K562 (cell line): ENCODE data around the gene AK2. TPM values are rescaled to one million over a fixed set of nuclear protein-coding genes. Genes with fewer than 3 reads are reported as not detected.

Source experiments
- BACH1 ChIP-seq: fragments of 200-800 bp; sonication (Bioruptor generic); IDR thresholded peaks from 2 replicates; pipeline ENCODE4 v1.6.1; 2016; ENCODE audit warnings: missing genetic modification characterization, missing compliant biosample characterization
- BCOR ChIP-seq: fragments of 450-650 bp; IDR thresholded peaks from 2 replicates; pipeline ENCODE4 v1.6.1; 2016
- CXXC5 ChIP-seq: fragments of 250-450 bp; sonication (Bioruptor Pico); IDR thresholded peaks from 2 replicates; pipeline ENCODE4 v1.8.0; 2022; ENCODE audit warnings: inconsistent platforms, mild to moderate bottlenecking, moderate library complexity
- ESRRA ChIP-seq: fragments of 450-650 bp; IDR thresholded peaks from 2 replicates; pipeline ENCODE4 v1.6.1; 2014; ENCODE audit warnings: low read depth, mild to moderate bottlenecking, moderate library complexity, borderline replicate concordance
- FOSL1 ChIP-seq: fragments of 200-800 bp; sonication (Bioruptor generic); conservative IDR thresholded peaks from 2 replicates; pipeline ENCODE4 v1.6.1; 2016; ENCODE audit warnings: missing genetic modification characterization, missing compliant biosample characterization
- HDAC1 ChIP-seq, 2 experiments: fragments of 450-650 bp; IDR thresholded peaks; 2 replicates each; pipeline ENCODE4 v1.6.1; 2016 to 2017; ENCODE audit warnings: inconsistent platforms in 1 of 2, mild to moderate bottlenecking in 1 of 2, moderate library complexity in 1 of 2
- HDAC2 ChIP-seq: fragments of 450-650 bp; IDR thresholded peaks from 2 replicates; pipeline ENCODE4 v1.6.1; 2016; ENCODE audit warnings: mild to moderate bottlenecking
- KDM5B ChIP-seq: fragments of 200-600 bp; sonication (generic); IDR thresholded peaks from 2 replicates; pipeline ENCODE4 v1.6.1; 2012; ENCODE audit warnings: low read depth, mild to moderate bottlenecking, moderate library complexity, low read length, control low read depth, inconsistent platforms; ENCODE audit not compliant: insufficient replicate concordance
- L3MBTL2 ChIP-seq: fragments of 450-650 bp; IDR thresholded peaks from 2 replicates; pipeline ENCODE4 v1.6.1; 2016; ENCODE audit warnings: mild to moderate bottlenecking, moderate library complexity
- MAFK ChIP-seq: IDR thresholded peaks from 2 replicates; pipeline ENCODE4 v1.6.1; 2011; ENCODE audit warnings: low read length, improper control_type of control experiment
- MTA3 ChIP-seq: fragments of 450-650 bp; formaldehyde crosslinking; IDR thresholded peaks from 2 replicates; pipeline ENCODE4 v1.6.1; 2017; ENCODE audit warnings: mild to moderate bottlenecking, borderline replicate concordance
- NBN ChIP-seq: fragments of 450-650 bp; IDR thresholded peaks from 2 replicates; pipeline ENCODE4 v1.6.1; 2016; ENCODE audit warnings: low read depth, mild to moderate bottlenecking
- NFE2 ChIP-seq: IDR thresholded peaks from 2 replicates; pipeline ENCODE4 v1.6.1; 2014; ENCODE audit warnings: antibody characterized with exemption, low read depth
- PHF20 ChIP-seq: fragments of 450-650 bp; IDR thresholded peaks from 2 replicates; pipeline ENCODE4 v1.6.1; 2018; ENCODE audit not compliant: partially characterized antibody
- POLR2G ChIP-seq: fragments of 200-400 bp; formaldehyde crosslinking; IDR thresholded peaks from 2 replicates; pipeline ENCODE4 v1.6.1; 2017; ENCODE audit warnings: low read depth, mild to moderate bottlenecking, antibody characterized with exemption, low read length, moderate library complexity
- RCOR1 ChIP-seq, 2 experiments: IDR thresholded peaks; 2 replicates each; pipeline ENCODE4 v1.6.1; 2012; ENCODE audit warnings: low read depth in 2 of 2, low read length in 2 of 2, borderline replicate concordance in 1 of 2, improper control_type of control experiment in 1 of 2
- RHOXF2B ChIP-seq: fragments of 250-450 bp; sonication (Bioruptor Pico); conservative IDR thresholded peaks from 2 replicates; pipeline ENCODE4 v1.5.1; 2021
- RNF2 ChIP-seq: sonication (generic); IDR thresholded peaks from 2 replicates; pipeline ENCODE4 v1.6.1; 2016
- SMAD3 ChIP-seq: fragments of 450-650 bp; formaldehyde crosslinking; conservative IDR thresholded peaks from 2 replicates; pipeline ENCODE4 v1.4.0; 2020; ENCODE audit warnings: mild to moderate bottlenecking
- SMAD4 ChIP-seq: fragments of 250-450 bp; sonication (Bioruptor Pico); conservative IDR thresholded peaks from 2 replicates; pipeline ENCODE4 v1.8.0; 2021; ENCODE audit warnings: inconsistent platforms, mild to moderate bottlenecking, moderate library complexity
- SMARCC2 ChIP-seq: fragments of 450-650 bp; IDR thresholded peaks from 2 replicates; pipeline ENCODE4 v1.6.1; 2017; ENCODE audit warnings: antibody characterized with exemption, moderate library complexity, mild to moderate bottlenecking, low read depth
- SPI1 ChIP-seq: IDR thresholded peaks from 2 replicates; pipeline ENCODE4 v1.6.1; 2011; ENCODE audit warnings: low read depth, low read length, control low read depth, borderline replicate concordance
- ZNF274 ChIP-seq: IDR thresholded peaks from 2 replicates; pipeline ENCODE4 v1.6.1; 2011; ENCODE audit warnings: low read depth, mild to moderate bottlenecking, low read length, moderate library complexity, borderline replicate concordance
- ZNF766 ChIP-seq: fragments of 200-800 bp; sonication (Bioruptor generic); conservative IDR thresholded peaks from 2 replicates; pipeline ENCODE4 v1.6.1; 2016; ENCODE audit warnings: missing genetic modification characterization, missing compliant biosample characterization
- polyA plus RNA-seq, 8 experiments: library from polyadenylated mRNA; depleted of rRNA in 4 of 8; stranded (reverse) in 5 of 8; unstranded in 3 of 8; fragments of >200 nt; fragmentation: Nextera tagmentation in 2 of 8; fragmentation: Illumina TruSeq in 1 of 8; extraction: Ambion mirVana in 2 of 8; extraction: Trizol in 1 of 8; gene quantifications; 2 replicates each; pipeline versions ENCODE4 v1.2.1 to v1.2.3, GENCODE V29; 2011 to 2014; ENCODE audit warnings: inconsistent platforms in 1 of 8, missing spikeins in 1 of 8
- total RNA-seq, 7 experiments: library from RNA; depleted of rRNA in 6 of 7; stranded (reverse); fragments of >200 nt in 6 of 7; fragmentation: Illumina TruSeq in 2 of 7; extraction: Trizol in 2 of 7; gene quantifications; 2 replicates each; pipeline versions ENCODE4 v1.2.1 to v1.2.3, GENCODE V29; 2011 to 2021; ENCODE audit warnings: low replicate concordance in 1 of 7
- TF ChIP-seq, protein P1 (sequence below): fragments of 200-800 bp; sonication (Bioruptor generic); IDR thresholded peaks from 2 replicates; pipeline ENCODE4 v1.6.1; 2017; ENCODE audit warnings: missing genetic modification characterization, missing compliant biosample characterization
- TF ChIP-seq, protein P2 (sequence below): fragments of 250-450 bp; sonication (Bioruptor Pico); IDR thresholded peaks from 2 replicates; pipeline ENCODE4 v1.9.0; 2021; ENCODE audit warnings: mild to moderate bottlenecking, inconsistent platforms

The AK2 gene
- total and polyA plus RNA-seq, 9 of the 15 experiments (the other 6 are each of a cell fraction or from before 2014, with no cell fraction given): 105 to 1,050 (median 509) TPM

DNA sequence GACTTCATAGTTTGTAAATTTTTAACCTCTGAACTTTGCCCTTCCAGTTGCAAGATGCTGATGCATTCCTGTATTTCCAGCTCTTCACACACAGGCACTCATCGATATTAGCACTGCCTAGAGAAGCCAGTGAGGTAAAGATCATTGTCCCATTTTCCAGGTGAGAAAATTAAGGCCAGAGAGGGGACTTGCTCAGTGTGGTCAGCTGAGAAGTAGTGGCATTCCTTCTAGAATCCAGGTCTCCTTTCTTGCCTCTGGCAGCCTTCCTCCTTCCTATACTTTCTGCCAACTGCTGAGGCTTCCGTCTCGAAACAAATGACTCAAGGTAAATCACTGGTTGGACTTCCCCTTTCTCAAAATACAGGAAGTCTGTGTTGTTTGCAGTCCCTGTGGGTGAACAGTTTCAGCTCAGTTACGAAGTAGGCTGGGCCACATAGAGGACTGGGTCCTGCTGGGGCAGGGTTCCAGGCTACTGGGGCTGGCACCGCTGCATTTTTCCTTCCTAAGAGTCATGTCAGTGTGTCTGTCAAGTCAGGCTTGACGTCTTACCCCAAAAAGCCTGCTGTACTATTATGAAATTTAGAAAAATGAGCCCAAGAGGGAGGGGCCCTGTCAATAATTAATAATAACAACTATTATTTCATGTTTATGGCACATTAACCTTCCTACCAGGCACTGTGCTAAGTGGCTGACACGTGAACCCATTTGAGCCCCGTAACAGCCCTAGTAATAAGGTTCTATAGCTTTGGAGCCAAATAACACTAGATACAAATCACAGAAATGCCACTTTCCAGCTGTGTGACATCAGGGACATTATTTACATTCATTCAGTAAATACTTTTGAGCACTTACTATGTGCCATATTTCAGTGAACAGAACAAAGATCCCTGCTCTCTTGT lies 55.4 kb downstream of the AK2 start (continued):
- peak; percentile 100 for TF ChIP-seq SPI1
- TF ChIP-seq ZNF766: peak; percentile 57; the same call in 1 of the 2 replicates
- TF ChIP-seq, protein P1, sequence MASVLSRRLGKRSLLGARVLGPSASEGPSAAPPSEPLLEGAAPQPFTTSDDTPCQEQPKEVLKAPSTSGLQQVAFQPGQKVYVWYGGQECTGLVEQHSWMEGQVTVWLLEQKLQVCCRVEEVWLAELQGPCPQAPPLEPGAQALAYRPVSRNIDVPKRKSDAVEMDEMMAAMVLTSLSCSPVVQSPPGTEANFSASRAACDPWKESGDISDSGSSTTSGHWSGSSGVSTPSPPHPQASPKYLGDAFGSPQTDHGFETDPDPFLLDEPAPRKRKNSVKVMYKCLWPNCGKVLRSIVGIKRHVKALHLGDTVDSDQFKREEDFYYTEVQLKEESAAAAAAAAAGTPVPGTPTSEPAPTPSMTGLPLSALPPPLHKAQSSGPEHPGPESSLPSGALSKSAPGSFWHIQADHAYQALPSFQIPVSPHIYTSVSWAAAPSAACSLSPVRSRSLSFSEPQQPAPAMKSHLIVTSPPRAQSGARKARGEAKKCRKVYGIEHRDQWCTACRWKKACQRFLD (CRISPR knock-in tag): peak; percentile 57; the same call in 1 of the 2 replicates
- peak; percentile 66 for TF ChIP-seq KDM5B
- TF ChIP-seq CXXC5 (CRISPR knock-in tag): peak; percentile 23; the same call in 1 of the 2 replicates
- peak; percentile 82; the same call in 1 of the 2 replicates for TF ChIP-seq RHOXF2B (CRISPR knock-in tag)
- peak; percentile 51 for TF ChIP-seq PHF20
- TF ChIP-seq HDAC1 (IDR thresholded peaks at IDR 0.05): peak in 1 of 2 experiments; percentile 14; a peak in 1 of 4 replicates
- TF ChIP-seq NFE2: peak; percentile 57; the same call in 1 of the 2 replicates
- TF ChIP-seq FOSL1 (tag): peak; percentile 76
- TF ChIP-seq, protein P2, sequence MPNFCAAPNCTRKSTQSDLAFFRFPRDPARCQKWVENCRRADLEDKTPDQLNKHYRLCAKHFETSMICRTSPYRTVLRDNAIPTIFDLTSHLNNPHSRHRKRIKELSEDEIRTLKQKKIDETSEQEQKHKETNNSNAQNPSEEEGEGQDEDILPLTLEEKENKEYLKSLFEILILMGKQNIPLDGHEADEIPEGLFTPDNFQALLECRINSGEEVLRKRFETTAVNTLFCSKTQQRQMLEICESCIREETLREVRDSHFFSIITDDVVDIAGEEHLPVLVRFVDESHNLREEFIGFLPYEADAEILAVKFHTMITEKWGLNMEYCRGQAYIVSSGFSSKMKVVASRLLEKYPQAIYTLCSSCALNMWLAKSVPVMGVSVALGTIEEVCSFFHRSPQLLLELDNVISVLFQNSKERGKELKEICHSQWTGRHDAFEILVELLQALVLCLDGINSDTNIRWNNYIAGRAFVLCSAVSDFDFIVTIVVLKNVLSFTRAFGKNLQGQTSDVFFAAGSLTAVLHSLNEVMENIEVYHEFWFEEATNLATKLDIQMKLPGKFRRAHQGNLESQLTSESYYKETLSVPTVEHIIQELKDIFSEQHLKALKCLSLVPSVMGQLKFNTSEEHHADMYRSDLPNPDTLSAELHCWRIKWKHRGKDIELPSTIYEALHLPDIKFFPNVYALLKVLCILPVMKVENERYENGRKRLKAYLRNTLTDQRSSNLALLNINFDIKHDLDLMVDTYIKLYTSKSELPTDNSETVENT: no peak
- TF ChIP-seq BACH1 (tag): peak; percentile 77; the same call in 1 of the 2 replicates
- TF ChIP-seq MAFK: 0 out of 2 replicates have a peak, but pooled peaks have one; percentile 32
- TF ChIP-seq HDAC2: peak; percentile 90
- TF ChIP-seq MTA3: peak; percentile 67; the same call in 1 of the 2 replicates
- peak in 1 of 2 experiments; percentile 61; a peak in 1 of 4 replicates for TF ChIP-seq RCOR1 (IDR thresholded peaks at IDR 0.05; ENCODE audit: borderline replicate concordance in 1 of 2, low read depth in 2 of 2, low read length in 2 of 2)
- TF ChIP-seq ESRRA: 0 out of 2 replicates have a peak, but pooled peaks have one; percentile 38
- peak; percentile 28; the same call in 1 of the 2 replicates for TF ChIP-seq SMARCC2
- peak; percentile 88; the same call in 1 of the 2 replicates for TF ChIP-seq BCOR
- TF ChIP-seq POLR2G: 0 out of 2 replicates have a peak, but pooled peaks have one; percentile 22
- peak; percentile 45; the same call in 1 of the 2 replicates for TF ChIP-seq RNF2
- peak; percentile 62; the same call in 1 of the 2 replicates for TF ChIP-seq NBN
- no peak for TF ChIP-seq ZNF274
- peak; percentile 75; the same call in 1 of the 2 replicates for TF ChIP-seq SMAD4 (CRISPR knock-in tag)
- TF ChIP-seq L3MBTL2: peak; percentile 38
- TF ChIP-seq SMAD3 (CRISPR knock-in tag): 0 out of 2 replicates have a peak, but pooled peaks have one; percentile 43
